Fibroblast of peridontal ligament (primary cell): ENCODE measurements around the gene HOTAIR.
A peak's percentile ranks its signal among the peaks of the same experiment; 100 is the strongest.

ENCODE experiments used
- DNase-seq: peaks from one replicate; pipeline ENCODE4 v3.0.0-alpha.2; 2010; ENCODE audit errors: extremely low read depth

Gene HOTAIR

DNA sequence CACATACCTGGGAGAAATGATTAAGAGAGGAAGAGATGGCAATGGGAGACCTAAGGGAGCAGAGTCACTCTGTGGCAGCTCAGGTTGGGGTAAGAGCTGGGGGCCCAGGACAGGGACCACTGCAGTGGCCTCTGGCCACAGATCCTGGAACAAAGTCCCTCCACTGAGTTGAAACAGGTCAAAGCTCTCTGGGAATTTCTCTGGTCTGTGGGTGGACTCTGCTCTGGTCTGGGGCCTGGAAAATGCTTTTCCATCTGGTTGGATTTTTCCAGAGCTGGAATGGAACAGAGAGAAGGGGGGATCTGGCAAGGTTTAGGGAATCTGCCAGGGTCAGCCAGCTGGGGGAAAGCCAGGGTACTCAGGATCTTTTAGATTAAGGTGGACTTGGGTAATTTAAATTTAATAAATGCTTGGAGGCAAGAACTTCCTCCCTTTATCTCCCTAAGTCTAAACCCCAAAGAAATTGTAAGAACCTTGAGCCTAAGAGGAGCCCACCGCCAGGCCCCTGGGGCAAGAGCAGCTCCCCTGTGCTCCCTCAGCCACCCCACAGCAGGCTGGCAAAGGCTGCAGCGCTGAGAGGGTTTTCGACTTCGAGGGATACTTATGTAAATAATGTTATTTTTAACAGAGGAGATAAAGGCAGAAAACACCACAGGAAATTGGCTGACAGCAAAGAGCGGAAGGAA, 13.9 kb upstream of the HOTAIR start:
- no peak for DNase-seq

GRCh38 chr12:53987787-53988230, 13.1 kb upstream of the HOTAIR start:
- no peak for DNase-seq

DNA sequence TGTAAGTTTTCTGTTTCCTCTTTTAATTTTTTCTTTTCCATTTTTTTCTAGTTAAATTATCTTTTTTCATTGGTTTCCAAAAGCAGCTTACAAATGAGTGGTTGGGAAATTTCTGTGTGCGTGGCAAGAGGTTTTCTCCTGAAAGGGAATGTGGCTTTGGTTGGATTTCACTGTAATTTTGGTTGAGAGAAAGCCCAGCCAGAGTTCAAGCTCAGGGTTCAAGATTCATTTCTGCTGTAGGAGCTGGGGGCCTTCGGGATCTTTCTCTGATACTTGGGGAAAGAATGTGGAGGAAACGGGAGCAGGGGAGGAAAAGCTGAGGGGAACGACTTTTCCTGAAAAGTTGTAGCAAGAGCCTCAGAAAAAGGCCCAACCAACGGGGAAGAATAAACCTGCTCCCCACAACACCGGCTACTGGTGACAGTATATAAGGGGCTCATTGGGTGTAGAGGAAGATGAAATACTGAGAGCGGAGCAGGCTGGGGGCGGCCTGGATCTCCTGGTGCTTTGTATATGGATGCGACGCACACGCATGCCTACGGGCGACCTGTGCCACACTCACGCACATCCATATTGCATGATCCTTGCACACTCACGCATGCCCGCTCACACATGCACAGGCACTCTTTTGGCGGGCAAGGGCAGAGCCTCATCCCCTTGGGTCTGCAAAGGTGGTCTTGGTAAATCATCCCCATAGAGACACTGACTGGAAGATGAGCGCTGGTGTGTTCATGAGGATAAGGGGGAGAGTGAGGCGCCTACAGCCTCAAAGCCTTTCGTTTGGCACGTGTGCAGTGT, 12.1 kb upstream of the HOTAIR start:
- no peak for DNase-seq

GRCh38 chr12:53985994-53986685, 11.4 kb upstream of the HOTAIR start:
- DNase-seq = no peak

- no peak for DNase-seq
Measured at GRCh38 chr12:53985692-53985993, 10.9 kb upstream of the HOTAIR start.

GRCh38 chr12:53984901-53985691, 10.3 kb upstream of the HOTAIR start, which contains the start of gene HOXC10:
HOXC10 (plus strand) TSS chr12:53985146; CDS start chr12:53985260, 114 bp downstream.
- DNase-seq = peak; percentile 27

GRCh38 chr12:53983950-53984572, 9.3 kb upstream of the HOTAIR start:
- DNase-seq = no peak

GRCh38 chr12:53983568-53983949, 8.8 kb upstream of the HOTAIR start:
- no peak for DNase-seq

- DNase-seq = no peak
Measured at GRCh38 chr12:53982648-53983567, 8.2 kb upstream of the HOTAIR start.

DNA sequence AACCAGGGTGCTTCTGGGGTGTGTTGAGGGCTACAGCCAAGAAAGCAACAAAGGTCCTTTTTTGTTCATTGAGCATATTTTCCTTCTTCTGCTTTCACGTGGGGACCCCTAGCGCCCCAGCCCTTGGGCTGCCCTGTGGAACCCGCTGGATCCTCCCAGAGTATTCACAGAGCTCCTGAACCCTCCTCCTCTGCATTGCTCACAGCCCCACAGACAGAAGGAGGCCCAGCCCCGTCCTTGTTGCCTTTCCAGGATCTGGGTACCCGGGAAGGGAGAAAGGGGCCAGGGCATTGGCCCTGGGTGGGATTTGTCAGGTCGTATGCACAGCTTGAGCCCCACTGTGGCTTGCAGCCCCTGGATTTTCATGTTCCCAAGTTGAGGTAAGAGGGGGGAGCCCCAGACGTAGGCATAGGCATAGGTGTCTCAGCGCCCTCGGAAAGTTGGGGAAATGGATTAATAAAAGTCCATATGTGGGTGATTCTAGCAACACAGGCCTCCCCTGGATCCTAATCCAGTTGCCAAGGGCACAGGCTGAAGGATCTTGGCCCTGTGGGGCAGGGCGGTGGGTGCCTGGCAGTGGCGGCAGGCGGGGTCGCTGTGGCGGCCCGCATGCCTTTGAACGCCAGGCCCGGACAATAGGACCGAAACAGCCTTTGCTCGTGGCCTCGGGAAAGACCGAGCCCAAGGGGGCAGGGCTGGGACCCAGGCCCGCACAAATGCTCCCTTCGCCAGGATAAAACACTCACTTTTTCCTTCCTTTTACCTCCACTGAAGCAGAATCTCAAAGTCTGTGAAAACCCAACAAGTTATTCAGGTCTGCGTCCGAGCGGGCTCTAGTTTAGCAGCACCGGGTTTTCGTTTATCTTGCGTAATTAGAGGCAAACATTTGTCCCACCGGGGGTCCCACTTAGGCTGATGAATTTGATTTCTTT, 7.1 kb upstream of the HOTAIR start:
- DNase-seq = no peak

- DNase-seq = no peak
Measured at GRCh38 chr12:53980802-53981496, 6.2 kb upstream of the HOTAIR start.

GRCh38 chr12:53980104-53980801, 5.5 kb upstream of the HOTAIR start:
- DNase-seq = no peak

GRCh38 chr12:53978477-53979356, 4.0 kb upstream of the HOTAIR start:
- no peak for DNase-seq

DNA sequence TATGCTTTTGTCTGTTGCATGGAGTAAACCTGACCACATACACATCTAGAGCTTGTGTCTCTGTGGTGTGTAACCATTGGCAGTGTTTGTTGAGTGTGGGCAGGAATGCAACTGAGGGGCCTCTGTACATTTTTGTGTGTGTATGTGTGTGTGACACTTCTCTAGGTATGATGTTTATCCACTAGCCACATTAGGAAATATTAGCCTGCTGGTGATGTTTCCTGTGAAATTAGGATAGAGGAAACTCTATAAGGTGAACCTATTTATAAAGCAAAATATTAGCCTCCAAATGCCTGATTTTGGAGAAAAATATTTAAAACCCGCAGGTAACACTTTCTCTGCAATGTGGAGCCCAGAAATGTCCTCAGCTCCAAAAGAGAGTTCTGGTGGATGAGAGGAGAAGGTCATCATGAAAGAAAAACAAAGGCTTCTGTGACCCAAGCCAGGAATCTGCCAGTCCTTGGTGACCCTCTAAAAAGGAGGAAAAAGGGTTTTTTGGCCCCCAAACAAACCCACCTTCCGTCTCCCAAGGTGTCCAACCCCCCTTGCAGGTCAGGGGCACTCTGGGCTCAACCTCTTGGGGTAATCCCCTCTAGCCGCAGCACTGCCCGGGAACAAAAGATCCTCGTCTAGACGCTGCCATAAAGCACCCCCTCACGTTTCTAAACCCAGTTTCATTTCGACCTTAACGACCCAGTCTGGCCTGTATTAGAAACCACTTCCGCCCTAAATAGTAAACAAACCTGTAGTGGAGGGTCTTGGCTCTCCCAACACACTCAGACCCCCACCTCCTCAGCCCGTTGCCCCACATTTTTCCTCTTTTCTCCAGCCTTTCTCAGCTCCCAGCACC, 3.1 kb upstream of the HOTAIR start:
- DNase-seq = no peak

DNA sequence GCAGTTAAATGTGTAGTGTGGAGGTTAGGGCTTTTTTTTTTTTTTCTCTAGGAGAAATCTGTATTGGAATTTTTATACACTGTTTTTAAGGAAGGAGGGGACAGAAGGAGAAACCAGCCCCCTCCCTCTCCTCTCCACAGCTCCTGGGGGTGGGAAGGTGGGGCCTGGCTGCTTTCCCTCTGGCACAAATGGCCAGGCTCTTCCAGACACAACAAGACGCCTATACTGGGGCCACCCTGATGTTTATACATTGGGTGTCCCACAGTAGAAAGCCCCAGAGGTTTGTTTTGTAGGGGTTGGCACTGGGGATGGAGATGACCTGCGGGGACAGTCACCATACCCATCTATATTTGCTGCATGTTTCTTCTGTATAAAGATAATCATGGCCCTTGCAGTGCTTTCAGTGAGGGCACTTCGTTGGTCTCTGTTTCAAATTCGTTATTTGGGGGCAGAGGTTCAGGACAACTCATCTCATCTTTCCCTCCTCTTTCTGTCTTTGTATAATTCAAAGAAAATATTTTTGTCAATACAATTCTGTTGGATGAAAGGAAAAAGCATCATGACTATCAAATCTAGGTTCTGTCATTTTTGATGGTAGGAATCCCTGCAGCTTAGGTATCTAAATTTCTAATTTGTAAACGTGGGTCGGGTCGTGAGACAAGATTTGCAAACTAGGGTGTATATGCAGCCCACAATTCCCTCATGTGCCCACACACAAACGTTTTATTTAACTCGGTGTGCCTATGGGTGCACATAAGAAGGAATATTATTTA, 2.3 kb upstream of the HOTAIR start:
- DNase-seq = no peak
